HG03571 (cell line): ENCODE data around the gene MCOLN3.
"Not testable (repeated sequence)": the region's sequence is repeated elsewhere in the genome, so short reads cannot be mapped to it uniquely, and the experiment has no call there.

ENCODE experiments used
- ATAC-seq: cut with Tn5 transposase; IDR thresholded peaks from one replicate; pipeline ENCODE4 v1.9.1; 2021; ENCODE audit not compliant: unreplicated experiment

Gene MCOLN3

GRCh38 chr1:85049735-85050166 lies 1.5 kb upstream of the MCOLN3 start:
- no peak for ATAC-seq

GRCh38 chr1:85047472-85048295 lies 616 bp downstream of the MCOLN3 start:
- ATAC-seq = peak; percentile 54

GRCh38 chr1:85047144-85047471 lies 1.2 kb downstream of the MCOLN3 start:
- no peak for ATAC-seq

- no peak for ATAC-seq
Observed at GRCh38 chr1:85042413-85042812, 5.9 kb downstream of the MCOLN3 start.

GRCh38 chr1:85041793-85042192 lies 6.5 kb downstream of the MCOLN3 start:
- ATAC-seq = no peak

- no peak for ATAC-seq
Observed at GRCh38 chr1:85033221-85033620, 15.1 kb downstream of the MCOLN3 start.

- ATAC-seq = no peak
Observed at GRCh38 chr1:85030536-85030935, 17.8 kb downstream of the MCOLN3 start.

- no peak for ATAC-seq
Observed at GRCh38 chr1:85028151-85028550, 20.1 kb downstream of the MCOLN3 start.

- ATAC-seq = peak; percentile 81
Observed at GRCh38 chr1:85027242-85027983, 20.9 kb downstream of the MCOLN3 start.

GRCh38 chr1:85025940-85026339 lies 22.4 kb downstream of the MCOLN3 start:
- no peak for ATAC-seq

GRCh38 chr1:85024736-85025135 lies 23.6 kb downstream of the MCOLN3 start:
- no peak for ATAC-seq

- ATAC-seq = no peak
Observed at GRCh38 chr1:85022700-85023099, 25.6 kb downstream of the MCOLN3 start.

GRCh38 chr1:85019994-85020393 lies 28.3 kb downstream of the MCOLN3 start:
- no peak for ATAC-seq

GRCh38 chr1:85015826-85016225 lies 32.5 kb downstream of the MCOLN3 start:
- ATAC-seq = no peak

- not testable (repeated sequence) for ATAC-seq
Observed at GRCh38 chr1:85005641-85006040, 42.7 kb downstream of the MCOLN3 start.

- no peak for ATAC-seq
Observed at GRCh38 chr1:85001742-85002141, 46.6 kb downstream of the MCOLN3 start.

- ATAC-seq = no peak
Observed at GRCh38 chr1:84998642-84999280, 49.5 kb downstream of the MCOLN3 start.

GRCh38 chr1:84997667-84998600 lies 50.4 kb downstream of the MCOLN3 start:
- ATAC-seq = peak; percentile 6

GRCh38 chr1:84996846-84997666 lies 51.2 kb downstream of the MCOLN3 start, which contains the start of gene MCOLN2:
Gene MCOLN2 (minus strand): TSS chr1:84997113. CDS start chr1:84996872, 241 bp downstream.
- peak; percentile 42 for ATAC-seq
